GM06990 (cell line): Measurements from ENCODE around the gene PRKRIP1.

Experiments
- DNase-seq: peaks from one replicate; pipeline ENCODE4 v3.0.0-alpha.2; 2011; ENCODE audit not compliant: insufficient read length; ENCODE audit errors: extremely low read depth
- H3K27me3 ChIP-seq: replicated peaks from 2 replicates; pipeline ENCODE4 v1.6.0; 2011; ENCODE audit warnings: low read length; ENCODE audit not compliant: control insufficient read depth, insufficient read depth
- H3K36me3 ChIP-seq: 2 replicates; pipeline ENCODE4 v1.5.1; 2011; ENCODE audit warnings: low read length; ENCODE audit not compliant: control insufficient read depth, insufficient read depth
- H3K4me3 ChIP-seq: replicated peaks from 2 replicates; pipeline ENCODE4 v1.5.1; 2011; ENCODE audit warnings: low read depth, mild to moderate bottlenecking, control low read depth, low read length
- TF ChIP-seq, protein P1 (sequence below): IDR thresholded peaks from 2 replicates; pipeline ENCODE4 v1.5.1; 2011; ENCODE audit warnings: low read length, control low read depth, mild to moderate bottlenecking, inconsistent platforms; ENCODE audit not compliant: insufficient read depth, poor library complexity, severe bottlenecking

The PRKRIP1 gene

DNA sequence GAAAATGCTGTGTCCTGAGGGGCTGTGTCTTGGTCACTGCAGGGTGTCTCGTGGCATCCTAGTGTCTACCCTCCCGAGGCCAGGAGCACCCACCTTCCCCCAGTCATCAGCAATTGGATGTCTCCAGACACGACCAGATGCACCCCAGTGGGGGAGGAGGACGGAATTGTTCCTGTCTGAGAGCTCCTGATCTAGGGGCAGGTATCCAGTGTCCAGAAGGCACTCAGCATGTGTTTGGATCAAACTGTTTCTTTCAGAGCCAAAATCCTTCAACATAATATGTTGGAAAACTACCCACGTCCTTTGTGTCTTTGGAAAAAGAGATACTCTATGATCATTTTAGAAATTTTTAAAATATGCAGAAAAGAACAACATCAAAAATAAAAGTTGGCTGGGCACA is 16.9 kb downstream of the PRKRIP1 start:
- Histone ChIP-seq H3K27me3 (no peaks in the 10 kb centered on the region), H3K36me3 (peaks cover 20% of the 10 kb centered on the region), H3K4me3 (no peak overlapping the region)
- DNase-seq = no peak
- TF ChIP-seq, protein P1, sequence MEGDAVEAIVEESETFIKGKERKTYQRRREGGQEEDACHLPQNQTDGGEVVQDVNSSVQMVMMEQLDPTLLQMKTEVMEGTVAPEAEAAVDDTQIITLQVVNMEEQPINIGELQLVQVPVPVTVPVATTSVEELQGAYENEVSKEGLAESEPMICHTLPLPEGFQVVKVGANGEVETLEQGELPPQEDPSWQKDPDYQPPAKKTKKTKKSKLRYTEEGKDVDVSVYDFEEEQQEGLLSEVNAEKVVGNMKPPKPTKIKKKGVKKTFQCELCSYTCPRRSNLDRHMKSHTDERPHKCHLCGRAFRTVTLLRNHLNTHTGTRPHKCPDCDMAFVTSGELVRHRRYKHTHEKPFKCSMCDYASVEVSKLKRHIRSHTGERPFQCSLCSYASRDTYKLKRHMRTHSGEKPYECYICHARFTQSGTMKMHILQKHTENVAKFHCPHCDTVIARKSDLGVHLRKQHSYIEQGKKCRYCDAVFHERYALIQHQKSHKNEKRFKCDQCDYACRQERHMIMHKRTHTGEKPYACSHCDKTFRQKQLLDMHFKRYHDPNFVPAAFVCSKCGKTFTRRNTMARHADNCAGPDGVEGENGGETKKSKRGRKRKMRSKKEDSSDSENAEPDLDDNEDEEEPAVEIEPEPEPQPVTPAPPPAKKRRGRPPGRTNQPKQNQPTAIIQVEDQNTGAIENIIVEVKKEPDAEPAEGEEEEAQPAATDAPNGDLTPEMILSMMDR = no peak

DNA sequence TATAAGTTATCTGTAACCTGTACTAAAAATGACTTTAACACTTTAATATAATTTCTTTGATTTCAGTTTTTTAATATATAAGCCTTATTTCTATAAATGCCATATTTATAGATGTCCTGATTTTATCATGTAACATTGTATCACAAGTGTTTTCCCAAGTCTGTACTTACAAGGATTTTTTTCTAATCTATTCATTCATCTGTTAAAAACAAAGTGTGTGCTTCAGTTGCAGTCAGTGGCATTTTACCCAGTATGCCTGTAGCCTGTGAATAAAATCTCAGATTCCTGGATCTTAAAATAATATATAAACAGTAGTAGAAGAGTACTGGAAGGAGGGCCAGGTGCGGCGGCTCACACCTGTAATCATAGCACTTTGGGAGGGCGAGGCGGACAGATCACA is 17.4 kb downstream of the PRKRIP1 start:
- H3K36me3 ChIP-seq = peaks cover 20% of the 10 kb centered on the region
- no peak overlapping the region for H3K4me3 ChIP-seq
- TF ChIP-seq, protein P1 = no peak
- no peak for DNase-seq
- no peaks in the 10 kb centered on the region for H3K27me3 ChIP-seq

DNA sequence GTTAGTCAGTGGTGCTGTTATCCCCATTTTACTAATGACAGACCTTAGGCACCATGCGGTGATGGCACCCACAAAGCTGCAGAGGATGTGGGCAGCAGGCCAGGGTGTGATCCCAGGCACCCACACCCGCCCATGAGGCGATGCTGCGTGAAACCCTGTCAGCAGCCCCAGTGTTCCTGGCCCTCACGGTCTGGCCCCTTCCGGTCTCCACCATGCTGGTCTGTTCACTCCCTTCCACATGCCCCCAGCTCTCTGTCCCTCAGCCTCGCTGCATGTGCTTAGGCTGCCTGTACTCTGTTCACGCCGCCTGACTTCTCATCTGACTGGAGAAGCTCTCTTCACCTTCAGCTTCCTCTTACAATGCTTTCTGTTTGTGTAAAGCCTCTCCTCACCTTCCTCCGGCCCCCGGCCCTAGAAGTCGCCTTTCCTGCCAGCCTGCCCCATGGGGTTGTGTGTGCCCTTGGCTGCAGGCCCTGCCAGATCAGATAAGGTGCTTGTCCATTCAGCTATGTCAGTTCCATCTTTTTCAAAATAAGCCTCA is 19.6 kb downstream of the PRKRIP1 start:
- Histone ChIP-seq H3K27me3 (no peaks in the 10 kb centered on the region), H3K4me3 (no peak overlapping the region), H3K36me3 (peaks cover 10% of the 10 kb centered on the region)
- TF ChIP-seq, protein P1 = no peak
- peak; percentile 70 for DNase-seq

DNA sequence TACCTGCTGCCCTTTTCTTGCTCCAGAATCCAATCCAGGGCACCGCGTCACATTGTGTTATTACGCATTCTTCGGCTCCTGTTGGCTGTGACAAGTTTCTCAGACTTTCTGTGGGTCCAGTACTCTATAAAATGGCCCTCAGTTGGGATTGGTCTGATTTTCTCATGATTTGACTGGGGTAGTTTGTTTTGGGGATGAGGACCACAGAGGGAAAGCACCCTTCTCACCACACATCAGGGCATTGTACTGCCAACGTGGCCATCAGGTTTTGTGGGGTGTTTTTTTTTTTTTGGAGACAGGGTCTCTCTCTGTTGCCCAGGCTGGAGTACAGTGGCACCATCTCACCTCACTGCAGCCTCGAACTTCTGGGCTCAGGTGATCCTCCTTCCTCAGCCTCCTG is 20.2 kb downstream of the PRKRIP1 start:
- Histone ChIP-seq H3K4me3 (no peak overlapping the region), H3K27me3 (no peaks in the 10 kb centered on the region), H3K36me3 (peaks cover 8% of the 10 kb centered on the region)
- TF ChIP-seq, protein P1 = no peak
- DNase-seq = no peak

DNA sequence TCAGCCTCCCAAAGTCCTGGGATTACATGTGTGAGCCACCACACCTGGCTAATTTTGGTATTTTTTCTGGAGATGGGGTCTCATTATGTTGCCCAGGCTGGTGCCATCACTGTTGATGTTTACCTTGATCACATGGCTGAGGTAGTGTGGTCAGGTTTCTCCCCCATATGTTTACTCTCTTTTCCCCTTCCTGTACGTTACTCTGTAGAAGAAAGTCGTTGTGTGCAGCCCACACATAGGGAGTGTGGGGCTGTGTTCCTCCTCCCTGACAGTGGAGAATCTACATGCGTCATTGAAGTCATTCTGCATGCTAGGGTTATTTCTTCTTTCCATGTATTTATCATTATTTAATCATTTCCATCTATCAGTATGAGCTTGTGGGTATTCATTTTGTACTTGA is 20.9 kb downstream of the PRKRIP1 start:
- Histone ChIP-seq H3K4me3 (no peak overlapping the region), H3K36me3 (peaks cover 8% of the 10 kb centered on the region), H3K27me3 (no peaks in the 10 kb centered on the region)
- DNase-seq = no peak
- TF ChIP-seq, protein P1 = no peak

DNA sequence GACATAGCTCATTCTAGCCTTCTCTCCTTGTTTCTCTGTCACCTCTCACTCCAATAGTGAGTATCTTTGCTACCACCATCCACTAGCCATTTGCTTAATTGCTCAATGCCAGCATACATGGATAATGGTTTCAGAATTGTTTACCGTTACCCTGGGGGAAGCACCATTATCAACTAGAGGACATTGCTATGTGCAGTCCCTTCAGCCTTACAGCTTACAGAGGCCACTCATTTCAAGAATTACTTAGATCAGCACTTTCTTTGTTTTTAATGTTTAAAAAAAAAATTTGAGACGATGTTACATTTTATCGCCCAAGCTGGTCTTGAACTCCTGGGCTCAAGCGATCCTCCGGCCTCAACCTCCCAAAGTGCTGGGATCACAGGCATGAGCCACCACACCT is 22.4 kb downstream of the PRKRIP1 start:
- H3K36me3 ChIP-seq = peaks cover 4% of the 10 kb centered on the region
- TF ChIP-seq, protein P1 = no peak

More for the DNA sequence above, 22.4 kb downstream of the PRKRIP1 start:
- H3K4me3 ChIP-seq = no peak overlapping the region
- no peak for DNase-seq
- no peaks in the 10 kb centered on the region for H3K27me3 ChIP-seq
